ENCODE results near the gene SEPSECS. TPM values are rescaled to one million over a fixed set of nuclear protein-coding genes. Genes with fewer than 3 reads are reported as not detected.

Gene SEPSECS
- total and polyA plus RNA-seq, 5 donors from 2014 or later, result 1.8 to 16.7 (median 3.6) TPM

DNA sequence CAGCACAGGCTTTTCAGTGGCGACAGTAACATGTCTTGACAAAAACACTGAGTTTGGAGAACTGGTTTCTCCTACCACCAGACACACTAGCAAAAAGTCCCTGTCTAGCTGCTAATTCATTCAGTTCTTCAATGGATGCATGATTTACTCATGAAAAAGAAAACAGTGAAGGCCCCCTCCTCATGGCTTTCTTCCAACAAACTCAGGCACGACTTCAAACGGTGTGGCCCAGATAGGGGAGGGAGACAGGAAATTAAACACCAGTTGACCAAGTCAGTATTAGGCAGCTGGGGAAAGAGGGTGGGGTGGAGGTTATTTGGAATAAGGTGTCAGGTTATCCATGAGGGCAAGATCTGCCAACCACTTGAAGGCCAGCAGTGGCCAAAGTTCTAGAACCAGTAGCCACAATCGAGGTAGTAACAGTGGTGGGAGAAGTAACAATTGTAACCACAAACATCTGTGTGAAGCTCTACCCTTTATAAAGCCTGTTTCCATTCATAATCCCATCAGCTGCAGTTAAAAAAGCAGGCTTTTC lies 60.2 kb downstream of the SEPSECS start:
- no peak for ATAC-seq (ENCODE audit: low read depth in 2 of 2)
- Mint-ChIP-seq H3K4me1 (peaks cover 0 to 5% (median 0%) of the 10 kb centered on the region in 4 donors), H3K4me3 (no peak overlapping the region), H3K9me3 (peaks cover 0 to 5% (median 2%) of the 10 kb centered on the region in 7 donors), H3K36me3 (no peaks in the 10 kb centered on the region), H3K27ac (no peak overlapping the region), H3K27me3 (peaks cover 20% of the 10 kb centered on the region)
- no peak overlapping the region for H3K27ac ChIP-seq (ENCODE audit: insufficient read depth, low read length, poor library complexity, severe bottlenecking)
- no peaks in the 10 kb centered on the region for H3K36me3 ChIP-seq (ENCODE audit: control insufficient read depth, insufficient read depth, low read length)
- no peaks in the 10 kb centered on the region for H3K4me1 ChIP-seq (ENCODE audit: control insufficient read depth, insufficient read depth, low read length, poor library complexity, severe bottlenecking)
- no peak overlapping the region for H3K4me3 ChIP-seq (ENCODE audit: low read depth, low read length)
- DNase-seq, result no peak
- H3K27me3 ChIP-seq (ENCODE audit: control insufficient read depth, insufficient read depth, low read length), result no peaks in the 10 kb centered on the region
- H3K9me3 ChIP-seq (ENCODE audit: control insufficient read depth in 2 of 2, low read length in 2 of 2), result no peaks in the 10 kb centered on the region

DNA sequence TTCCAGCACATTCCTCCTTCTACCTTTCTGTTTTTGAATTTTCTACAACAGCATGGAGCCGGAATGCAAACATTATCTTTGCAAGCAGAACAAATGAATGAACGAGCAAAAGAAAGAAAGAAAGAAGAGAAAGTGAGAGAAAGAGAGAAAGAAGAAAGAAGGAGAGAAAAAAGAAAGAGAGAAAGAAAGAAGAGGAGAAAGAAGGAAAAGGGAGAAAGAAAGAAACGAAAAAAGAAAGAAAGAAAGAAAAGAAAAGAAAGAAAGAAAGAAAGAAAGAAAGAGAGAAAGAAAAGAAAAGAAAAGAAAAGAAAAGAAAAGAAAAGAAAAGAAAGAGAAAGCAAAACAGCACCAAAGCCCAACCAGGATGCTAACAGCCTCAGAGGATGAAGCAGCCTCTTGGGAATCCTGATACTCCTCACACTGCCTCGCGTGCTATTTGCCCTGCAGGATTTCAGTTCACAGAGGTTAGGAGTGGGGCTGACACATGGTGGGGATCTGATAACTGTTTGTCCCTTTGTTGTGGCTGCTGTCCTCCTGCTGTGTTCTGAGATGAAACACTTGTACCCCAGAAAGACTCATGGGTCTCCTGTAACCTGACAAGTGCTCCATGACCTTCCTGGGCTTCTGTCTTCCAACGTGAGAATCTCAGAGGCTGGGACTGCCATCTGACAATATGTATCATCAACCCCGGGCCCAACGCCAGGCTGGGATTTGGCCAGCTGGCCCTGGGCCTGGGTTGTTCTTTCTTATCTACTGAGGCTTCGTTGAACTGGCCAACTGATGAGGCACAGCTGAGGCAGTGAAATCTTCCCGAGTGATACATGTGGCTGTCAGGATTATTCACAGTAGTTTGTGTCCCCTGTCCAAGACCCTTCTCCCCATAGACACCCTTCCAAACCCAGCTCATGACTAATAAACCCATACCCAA lies 61.0 kb downstream of the SEPSECS start:
- ATAC-seq (ENCODE audit: low read depth in 2 of 2), result no peak
- Mint-ChIP-seq H3K27me3 (peaks cover 15% of the 10 kb centered on the region), H3K36me3 (no peaks in the 10 kb centered on the region), H3K4me3 (no peak overlapping the region), H3K27ac (no peak overlapping the region), H3K4me1 (peaks cover 0 to 5% (median 0%) of the 10 kb centered on the region in 4 donors), H3K9me3 (peaks cover 0 to 6% (median 3%) of the 10 kb centered on the region in 7 donors)
- H3K4me1 ChIP-seq (ENCODE audit: control insufficient read depth, insufficient read depth, low read length, poor library complexity, severe bottlenecking), result no peaks in the 10 kb centered on the region
- H3K27ac ChIP-seq (ENCODE audit: insufficient read depth, low read length, poor library complexity, severe bottlenecking), result no peak overlapping the region
- no peaks in the 10 kb centered on the region for H3K27me3 ChIP-seq (ENCODE audit: control insufficient read depth, insufficient read depth, low read length)
- no peaks in the 10 kb centered on the region for H3K36me3 ChIP-seq (ENCODE audit: control insufficient read depth, insufficient read depth, low read length)
- no peak for DNase-seq
- H3K4me3 ChIP-seq (ENCODE audit: low read depth, low read length), result no peak overlapping the region
- no peaks in the 10 kb centered on the region for H3K9me3 ChIP-seq (ENCODE audit: control insufficient read depth in 2 of 2, low read length in 2 of 2)

DNA sequence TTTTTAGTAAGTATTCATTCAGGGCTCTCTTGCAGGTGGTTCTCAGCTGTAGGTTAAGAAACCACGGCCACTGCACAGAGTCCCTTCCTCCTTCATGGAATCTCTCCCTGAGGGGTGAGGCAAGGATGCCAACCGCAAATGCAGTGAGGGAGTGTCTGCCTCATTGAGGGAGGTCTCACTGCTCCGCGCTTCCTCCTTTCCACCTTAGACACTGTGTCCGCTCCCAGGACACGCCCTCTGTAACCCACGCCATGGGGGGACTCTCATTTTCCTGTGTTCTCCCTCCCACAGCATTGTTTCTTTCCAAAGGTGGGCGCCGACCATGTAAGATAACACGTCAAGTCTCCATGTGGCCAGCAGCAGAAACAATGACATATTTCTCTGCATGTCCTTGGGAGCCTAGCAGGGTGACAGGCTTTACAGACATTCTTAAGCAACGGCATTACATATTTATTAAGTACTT lies 63.2 kb downstream of the SEPSECS start:
- Histone ChIP-seq H3K4me1 (ENCODE audit: control insufficient read depth, insufficient read depth, low read length, poor library complexity, severe bottlenecking) (no peaks in the 10 kb centered on the region), H3K36me3 (ENCODE audit: control insufficient read depth, insufficient read depth, low read length) (no peaks in the 10 kb centered on the region), H3K27ac (ENCODE audit: insufficient read depth, low read length, poor library complexity, severe bottlenecking) (no peak overlapping the region), H3K9me3 (ENCODE audit: control insufficient read depth in 2 of 2, low read length in 2 of 2) (no peaks in the 10 kb centered on the region), H3K4me3 (ENCODE audit: low read depth, low read length) (no peak overlapping the region), H3K27me3 (ENCODE audit: control insufficient read depth, insufficient read depth, low read length) (no peaks in the 10 kb centered on the region)
- H3K36me3 Mint-ChIP-seq, result no peaks in the 10 kb centered on the region
- ATAC-seq (ENCODE audit: low read depth in 2 of 2) (no peak), DNase-seq (no peak)
- H3K4me3 Mint-ChIP-seq, result no peak overlapping the region
- H3K4me1 Mint-ChIP-seq, result peaks cover 0 to 5% (median 2%) of the 10 kb centered on the region in 4 donors
- no peak overlapping the region for H3K27ac Mint-ChIP-seq
- H3K9me3 Mint-ChIP-seq, result peaks cover 0 to 17% (median 4%) of the 10 kb centered on the region in 7 donors
- H3K27me3 Mint-ChIP-seq, result peaks cover 14% of the 10 kb centered on the region

GRCh38 chr4:25096251-25096980 lies 63.8 kb downstream of the SEPSECS start:
- Mint-ChIP-seq H3K36me3 (no peaks in the 10 kb centered on the region), H3K27ac (no peak overlapping the region), H3K9me3 (peaks cover 0 to 16% (median 4%) of the 10 kb centered on the region in 7 donors), H3K27me3 (peaks cover 14% of the 10 kb centered on the region), H3K4me1 (peaks cover 0 to 5% (median 2%) of the 10 kb centered on the region in 4 donors), H3K4me3 (no peak overlapping the region)
- Histone ChIP-seq H3K9me3 (ENCODE audit: control insufficient read depth in 2 of 2, low read length in 2 of 2) (no peaks in the 10 kb centered on the region), H3K27ac (ENCODE audit: insufficient read depth, low read length, poor library complexity, severe bottlenecking) (no peak overlapping the region), H3K4me3 (ENCODE audit: low read depth, low read length) (no peak overlapping the region), H3K36me3 (ENCODE audit: control insufficient read depth, insufficient read depth, low read length) (no peaks in the 10 kb centered on the region), H3K4me1 (ENCODE audit: control insufficient read depth, insufficient read depth, low read length, poor library complexity, severe bottlenecking) (no peaks in the 10 kb centered on the region), H3K27me3 (ENCODE audit: control insufficient read depth, insufficient read depth, low read length) (no peaks in the 10 kb centered on the region)
- DNase-seq (no peak), ATAC-seq (ENCODE audit: low read depth in 2 of 2) (no peak)

DNA sequence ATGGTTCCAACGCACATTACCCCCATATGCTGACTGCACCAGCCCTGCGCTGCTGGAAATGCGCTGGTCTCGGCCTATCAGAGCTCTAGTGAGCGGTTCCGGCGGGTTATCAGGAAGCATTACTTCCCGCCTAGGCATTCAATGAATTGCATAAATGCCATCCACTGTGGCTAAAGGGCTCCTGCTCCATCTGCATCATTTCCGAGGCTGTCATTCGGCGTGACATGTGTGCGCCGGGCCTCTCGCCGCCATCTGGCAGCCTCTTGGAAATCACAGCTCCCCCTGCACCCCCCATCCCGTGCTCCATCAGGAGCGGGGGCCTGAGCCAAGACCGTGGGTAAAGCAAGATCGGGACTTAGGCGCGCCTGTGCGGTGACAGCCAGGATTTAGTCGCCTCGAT lies 64.4 kb downstream of the SEPSECS start:
- Mint-ChIP-seq H3K36me3 (no peaks in the 10 kb centered on the region), H3K4me1 (peaks cover 0 to 5% (median 2%) of the 10 kb centered on the region in 4 donors), H3K27me3 (peaks cover 14% of the 10 kb centered on the region), H3K9me3 (peaks cover 0 to 12% (median 4%) of the 10 kb centered on the region in 7 donors), H3K27ac (no peak overlapping the region), H3K4me3 (no peak overlapping the region)
- no peak for ATAC-seq (ENCODE audit: low read depth in 2 of 2)
- Histone ChIP-seq H3K4me3 (ENCODE audit: low read depth, low read length) (no peak overlapping the region), H3K9me3 (ENCODE audit: control insufficient read depth in 2 of 2, low read length in 2 of 2) (no peaks in the 10 kb centered on the region), H3K36me3 (ENCODE audit: control insufficient read depth, insufficient read depth, low read length) (no peaks in the 10 kb centered on the region), H3K27me3 (ENCODE audit: control insufficient read depth, insufficient read depth, low read length) (no peaks in the 10 kb centered on the region), H3K27ac (ENCODE audit: insufficient read depth, low read length, poor library complexity, severe bottlenecking) (no peak overlapping the region), H3K4me1 (ENCODE audit: control insufficient read depth, insufficient read depth, low read length, poor library complexity, severe bottlenecking) (no peaks in the 10 kb centered on the region)
- no peak for DNase-seq

GRCh38 chr4:25092139-25092538 lies 68.1 kb downstream of the SEPSECS start:
- no peak overlapping the region for H3K27ac ChIP-seq (ENCODE audit: insufficient read depth, low read length, poor library complexity, severe bottlenecking)
- H3K27me3 ChIP-seq (ENCODE audit: control insufficient read depth, insufficient read depth, low read length), result peaks cover 10% of the 10 kb centered on the region
- Mint-ChIP-seq H3K4me3 (no peak overlapping the region), H3K27ac (no peak overlapping the region), H3K27me3 (peaks cover 33% of the 10 kb centered on the region), H3K9me3 (peaks cover 0 to 12% (median 2%) of the 10 kb centered on the region in 7 donors), H3K4me1 (peaks cover 0 to 14% (median 2%) of the 10 kb centered on the region in 4 donors), H3K36me3 (no peaks in the 10 kb centered on the region)
- DNase-seq (no peak), ATAC-seq (ENCODE audit: low read depth in 2 of 2) (no peak)
- no peaks in the 10 kb centered on the region for H3K9me3 ChIP-seq (ENCODE audit: control insufficient read depth in 2 of 2, low read length in 2 of 2)
- no peaks in the 10 kb centered on the region for H3K4me1 ChIP-seq (ENCODE audit: control insufficient read depth, insufficient read depth, low read length, poor library complexity, severe bottlenecking)
- H3K4me3 ChIP-seq (ENCODE audit: low read depth, low read length), result no peak overlapping the region
- no peaks in the 10 kb centered on the region for H3K36me3 ChIP-seq (ENCODE audit: control insufficient read depth, insufficient read depth, low read length)

- H3K4me3 Mint-ChIP-seq, result no peak overlapping the region
- Histone ChIP-seq H3K4me1 (ENCODE audit: control insufficient read depth, insufficient read depth, low read length, poor library complexity, severe bottlenecking) (no peaks in the 10 kb centered on the region), H3K9me3 (ENCODE audit: control insufficient read depth in 2 of 2, low read length in 2 of 2) (no peaks in the 10 kb centered on the region), H3K27ac (ENCODE audit: insufficient read depth, low read length, poor library complexity, severe bottlenecking) (no peak overlapping the region), H3K4me3 (ENCODE audit: low read depth, low read length) (no peak overlapping the region), H3K27me3 (ENCODE audit: control insufficient read depth, insufficient read depth, low read length) (peaks cover 15% of the 10 kb centered on the region), H3K36me3 (ENCODE audit: control insufficient read depth, insufficient read depth, low read length) (no peaks in the 10 kb centered on the region)
- H3K4me1 Mint-ChIP-seq, result peaks cover 0 to 14% (median 2%) of the 10 kb centered on the region in 4 donors
- peaks cover 34% of the 10 kb centered on the region for H3K27me3 Mint-ChIP-seq
- DNase-seq, result no peak
- H3K27ac Mint-ChIP-seq, result no peak overlapping the region
- peaks cover 0 to 12% (median 4%) of the 10 kb centered on the region in 7 donors for H3K9me3 Mint-ChIP-seq
- ATAC-seq (ENCODE audit: low read depth in 2 of 2), result no peak
- H3K36me3 Mint-ChIP-seq, result no peaks in the 10 kb centered on the region
Measured at GRCh38 chr4:25090516-25090915, 69.7 kb downstream of the SEPSECS start.
